A673 (cell line): ENCODE data around the gene GRIK2.

Source experiments
- CTCF ChIP-seq: fragments of 300-800, 200-600 bp; sonication (generic); conservative IDR thresholded peaks from 2 replicates; pipeline ENCODE4 v1.5.1; 2017; ENCODE audit warnings: low read depth, mild to moderate bottlenecking, antibody characterized with exemption, low read length, moderate library complexity, mixed read lengths
- EZH2 ChIP-seq: fragments of 200-600 bp; sonication (generic); IDR thresholded peaks from 2 replicates; pipeline ENCODE4 v1.6.1; 2017; ENCODE audit warnings: borderline replicate concordance, low read depth, mild to moderate bottlenecking, mixed read lengths, antibody characterized with exemption, low read length; ENCODE audit not compliant: poor library complexity, severe bottlenecking

- TF ChIP-seq CTCF (no peak), EZH2 (no peak)
Observed at GRCh38 chr6:101686653-101687052, 293.1 kb downstream of the GRIK2 start.
